CD4-positive, alpha-beta T cell (primary cell): ENCODE results near the gene GRK5. TPM values are rescaled to one million over a fixed set of nuclear protein-coding genes. Genes with fewer than 3 reads are reported as not detected.

Experiments
- ATAC-seq: fragments of 200-7000 bp; cut with Tn5 transposase; one replicate; pipeline ENCODE4 v1.10.0; 2022; ENCODE audit warnings: mild to moderate bottlenecking; ENCODE audit not compliant: poor library complexity
- CTCF ChIA-PET: fragments of 350-600 bp; sonication (Branson Sonifier 250); formaldehyde crosslinking; loops from one replicate; lab custom pipeline; 2021; ENCODE audit warnings: antibody characterized with exemption, inconsistent platforms; lab: Charles Lee
- POLR2A ChIA-PET: fragments of 350-600 bp; sonication (Branson Sonifier 250); formaldehyde crosslinking; loops from one replicate; lab custom pipeline; 2021; ENCODE audit warnings: antibody characterized with exemption, inconsistent platforms; lab: Charles Lee
- DNase-seq, 14 experiments: peaks; one replicate each; pipeline ENCODE4 v3.0.0-alpha.2; 2013 to 2020; ENCODE audit warnings: mixed read lengths in 2 of 14
- H3K27ac ChIP-seq, 2 donors: one replicate each; pipeline versions ENCODE4 v1.5.1 to v1.7.0; 2013; ENCODE audit warnings: low read length in 2 of 2, low read depth in 1 of 2, mild to moderate bottlenecking in 1 of 2
- H3K27me3 ChIP-seq, 2 experiments: 1 replicate in 1 of 2; 2 replicates in 1 of 2; pipeline versions ENCODE4 v1.6.1 to v1.7.0; 2013; ENCODE audit warnings: low read length in 2 of 2, control low read depth in 1 of 2, mild to moderate bottlenecking in 1 of 2, moderate library complexity in 1 of 2; ENCODE audit not compliant: insufficient read depth in 2 of 2, control insufficient read depth in 1 of 2
- H3K36me3 ChIP-seq: one replicate; pipeline ENCODE4 v1.6.1; 2013; ENCODE audit warnings: low read length, control low read depth; ENCODE audit not compliant: insufficient read depth
- H3K4me1 ChIP-seq: one replicate; pipeline ENCODE4 v1.6.1; 2013; ENCODE audit warnings: low read length, control low read depth; ENCODE audit not compliant: insufficient read depth
- H3K4me3 ChIP-seq: one replicate; pipeline ENCODE4 v1.5.1; 2013; ENCODE audit warnings: mild to moderate bottlenecking, low read length, moderate library complexity
- H3K9me3 ChIP-seq, 2 experiments: 1 replicate in 1 of 2; 2 replicates in 1 of 2; pipeline versions ENCODE4 v1.6.1 to v1.7.0; 2013; ENCODE audit warnings: low read length in 2 of 2, mild to moderate bottlenecking in 2 of 2, control low read depth in 1 of 2, moderate library complexity in 1 of 2; ENCODE audit not compliant: control insufficient read depth in 1 of 2, insufficient read depth in 1 of 2
- H3K27ac Mint-ChIP-seq: one replicate; pipeline ENCODE4 v1.8.0; 2020; ENCODE audit warnings: mixed read lengths
- H3K27me3 Mint-ChIP-seq: one replicate; pipeline ENCODE4 v1.8.0; 2021; ENCODE audit warnings: mixed read lengths
- H3K36me3 Mint-ChIP-seq: one replicate; pipeline ENCODE4 v1.8.0; 2021; ENCODE audit warnings: low read depth, mixed read lengths
- H3K4me1 Mint-ChIP-seq: one replicate; pipeline ENCODE4 v1.8.0; 2021; ENCODE audit warnings: low read depth, mixed read lengths
- H3K4me3 Mint-ChIP-seq: one replicate; pipeline ENCODE4 v1.8.0; 2020; ENCODE audit warnings: mild to moderate bottlenecking, mixed read lengths
- H3K9me3 Mint-ChIP-seq: one replicate; pipeline ENCODE4 v1.8.0; 2020; ENCODE audit warnings: mixed read lengths
- intact Hi-C, 2 experiments: fragments of 100-400 bp; cut with DNase I in 1 of 2; cut with micrococcal nuclease in 1 of 2; formaldehyde crosslinking; loops; one replicate each; pipeline versions ENCODE4 v1.15.1 to v1.9.0; 2023 to 2025; cut with DNase I, micrococcal nuclease
- total RNA-seq, 174 experiments: library from RNA in 2 of 174; stranded (reverse) in 2 of 174; gene quantifications; one replicate each; pipeline ENCODE4 v1.2.3 and lab custom pipeline; 2021 to 2026
- TF ChIP-seq, protein P1 (sequence below): fragments of 200-600 bp; IDR thresholded peaks from one replicate; pipeline ENCODE4 v1.8.0; 2022; ENCODE audit warnings: antibody characterized with exemption, mild to moderate bottlenecking

GRK5 gene
- total RNA-seq, 2 experiments from 2014 or later = 19.2 to 20.8 TPM

- Mint-ChIP-seq H3K27ac (peak overlapping the region; percentile 82), H3K4me3 (peak overlapping the region; percentile 36), H3K9me3 (peaks cover 5% of the 10 kb centered on the region), H3K4me1 (peaks cover 61% of the 10 kb centered on the region), H3K36me3 (peaks cover 23% of the 10 kb centered on the region), H3K27me3 (no peaks in the 10 kb centered on the region)
- Histone ChIP-seq H3K4me1 (peaks cover 60% of the 10 kb centered on the region), H3K27ac (peak overlapping the region in 1 of 2 donors; percentile 58), H3K27me3 (no peaks in the 10 kb centered on the region), H3K4me3 (no peak overlapping the region), H3K9me3 (peaks cover 0 to 7% of the 10 kb centered on the region in 2 experiments), H3K36me3 (no peaks in the 10 kb centered on the region)
- CTCF ChIA-PET = interaction anchor here (0.7 kb wide), 2 partner anchors 13 to 78 kb away, joined by 3 to 4 read pairs; no protein-coding TSS in a partner anchor
- TF ChIP-seq, protein P1, sequence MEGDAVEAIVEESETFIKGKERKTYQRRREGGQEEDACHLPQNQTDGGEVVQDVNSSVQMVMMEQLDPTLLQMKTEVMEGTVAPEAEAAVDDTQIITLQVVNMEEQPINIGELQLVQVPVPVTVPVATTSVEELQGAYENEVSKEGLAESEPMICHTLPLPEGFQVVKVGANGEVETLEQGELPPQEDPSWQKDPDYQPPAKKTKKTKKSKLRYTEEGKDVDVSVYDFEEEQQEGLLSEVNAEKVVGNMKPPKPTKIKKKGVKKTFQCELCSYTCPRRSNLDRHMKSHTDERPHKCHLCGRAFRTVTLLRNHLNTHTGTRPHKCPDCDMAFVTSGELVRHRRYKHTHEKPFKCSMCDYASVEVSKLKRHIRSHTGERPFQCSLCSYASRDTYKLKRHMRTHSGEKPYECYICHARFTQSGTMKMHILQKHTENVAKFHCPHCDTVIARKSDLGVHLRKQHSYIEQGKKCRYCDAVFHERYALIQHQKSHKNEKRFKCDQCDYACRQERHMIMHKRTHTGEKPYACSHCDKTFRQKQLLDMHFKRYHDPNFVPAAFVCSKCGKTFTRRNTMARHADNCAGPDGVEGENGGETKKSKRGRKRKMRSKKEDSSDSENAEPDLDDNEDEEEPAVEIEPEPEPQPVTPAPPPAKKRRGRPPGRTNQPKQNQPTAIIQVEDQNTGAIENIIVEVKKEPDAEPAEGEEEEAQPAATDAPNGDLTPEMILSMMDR = no peak
- DNase-seq (peak in 1 of 14 experiments; percentile 38), ATAC-seq (peak; percentile 66)
- intact Hi-C loops = no loop called here
- POLR2A ChIA-PET = interaction anchor here (0.7 to 1.1 kb wide), 5 partner anchors 13 to 84 kb away, joined by 3 to 6 read pairs (median 3); no protein-coding TSS in a partner anchor
Measured at GRCh38 chr10:119292968-119293760, 85.8 kb downstream of the GRK5 start.

GRCh38 chr10:119296703-119297102 is 89.3 kb downstream of the GRK5 start:
- TF ChIP-seq, protein P1 = no peak
- intact Hi-C loops = no loop called here
- H3K4me3 Mint-ChIP-seq = no peak overlapping the region
- peaks cover 0 to 7% of the 10 kb centered on the region in 2 experiments for H3K9me3 ChIP-seq
- H3K36me3 ChIP-seq = no peaks in the 10 kb centered on the region
- H3K4me1 ChIP-seq = peaks cover 61% of the 10 kb centered on the region
- ATAC-seq (no peak), DNase-seq (no peak)
- H3K27ac ChIP-seq = no peak overlapping the region
- peaks cover 5% of the 10 kb centered on the region for H3K9me3 Mint-ChIP-seq
- peaks cover 64% of the 10 kb centered on the region for H3K4me1 Mint-ChIP-seq
- CTCF ChIA-PET = interaction anchor here (0.8 to 1.3 kb wide), 2 partner anchors 9 to 90 kb away, joined by 3 to 4 read pairs; no protein-coding TSS in a partner anchor
- H3K27me3 Mint-ChIP-seq = no peaks in the 10 kb centered on the region
- peaks cover 34% of the 10 kb centered on the region for H3K36me3 Mint-ChIP-seq
- no peak overlapping the region for H3K27ac Mint-ChIP-seq
- H3K4me3 ChIP-seq = no peak overlapping the region
- POLR2A ChIA-PET = no interaction called here
- H3K27me3 ChIP-seq = no peaks in the 10 kb centered on the region

DNA sequence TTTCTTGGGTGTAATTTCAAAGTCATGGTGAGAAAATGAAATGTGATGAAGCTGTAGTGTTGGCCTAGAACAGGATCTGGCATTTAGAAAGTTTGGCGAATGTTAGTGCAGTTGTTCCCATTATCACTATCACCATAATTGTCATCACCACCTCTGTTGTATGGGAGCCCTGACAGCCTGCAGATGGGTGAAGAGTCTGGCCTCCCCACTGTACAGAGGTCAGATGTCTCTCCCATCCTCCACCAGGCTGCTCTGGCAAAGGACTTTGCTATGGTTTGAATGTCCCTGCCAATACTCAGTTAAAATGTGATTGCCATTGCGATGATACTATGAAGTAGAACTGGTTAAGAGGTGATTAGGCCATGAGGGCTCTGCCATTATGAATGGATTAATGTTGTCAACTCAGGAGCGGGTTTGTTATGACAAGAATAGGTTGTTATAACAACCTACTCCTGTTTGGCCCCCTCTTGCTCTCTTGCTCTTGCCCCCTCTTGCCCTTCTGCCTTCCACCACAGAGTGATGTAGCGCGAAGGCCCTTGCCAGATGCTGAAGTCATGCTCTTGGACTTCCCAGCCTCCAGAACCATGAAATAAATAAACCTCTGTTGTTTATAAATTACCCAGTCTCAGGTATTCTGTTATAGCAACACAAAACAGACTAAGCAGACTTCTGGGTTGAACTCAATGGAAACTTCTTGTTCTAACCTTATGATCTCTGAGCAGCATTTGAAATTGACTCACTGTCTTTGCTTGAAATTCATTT is 90.0 kb downstream of the GRK5 start:
- ChIA-PET CTCF (interaction anchor here (0.6 to 1.3 kb wide), 3 partner anchors 9 to 231 kb away, joined by 3 to 5 read pairs (median 4); no protein-coding TSS in a partner anchor), POLR2A (no interaction called here)
- H3K27ac Mint-ChIP-seq = peak overlapping the region; percentile 75
- peaks cover 5% of the 10 kb centered on the region for H3K9me3 Mint-ChIP-seq
- H3K4me3 Mint-ChIP-seq = no peak overlapping the region
- TF ChIP-seq, protein P1 = no peak
- Histone ChIP-seq H3K27me3 (no peaks in the 10 kb centered on the region), H3K36me3 (no peaks in the 10 kb centered on the region), H3K9me3 (peaks cover 0 to 7% of the 10 kb centered on the region in 2 experiments), H3K4me1 (peaks cover 61% of the 10 kb centered on the region), H3K27ac (no peak overlapping the region), H3K4me3 (no peak overlapping the region)
- peaks cover 67% of the 10 kb centered on the region for H3K4me1 Mint-ChIP-seq
- no peak for DNase-seq
- no peak for ATAC-seq
- peaks cover 34% of the 10 kb centered on the region for H3K36me3 Mint-ChIP-seq
- no peaks in the 10 kb centered on the region for H3K27me3 Mint-ChIP-seq
- intact Hi-C loops = no loop called here
